Measurements from ENCODE around the gene GPR156.

Gene GPR156

DNA sequence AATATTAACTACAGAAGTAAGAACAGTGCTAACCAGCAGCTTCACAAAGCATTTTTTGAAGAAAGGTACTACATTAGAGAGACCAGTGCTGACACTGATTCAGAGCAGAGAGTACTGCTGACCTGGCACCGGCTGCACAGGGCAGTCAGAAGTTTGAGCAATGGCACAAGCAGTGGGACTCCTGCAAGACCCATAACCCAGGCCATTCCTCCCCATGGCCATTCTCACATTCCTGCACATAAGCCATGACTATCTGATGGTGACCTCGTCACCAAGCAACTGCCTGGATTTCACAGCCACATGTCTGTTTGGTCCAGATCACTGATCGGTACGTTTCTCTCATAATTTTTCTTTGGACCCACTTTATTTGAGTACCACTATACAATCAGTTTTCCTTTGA is 88.7 kb downstream of the GPR156 start:
- DNase-seq (ENCODE audit: low read depth): no peak

DNA sequence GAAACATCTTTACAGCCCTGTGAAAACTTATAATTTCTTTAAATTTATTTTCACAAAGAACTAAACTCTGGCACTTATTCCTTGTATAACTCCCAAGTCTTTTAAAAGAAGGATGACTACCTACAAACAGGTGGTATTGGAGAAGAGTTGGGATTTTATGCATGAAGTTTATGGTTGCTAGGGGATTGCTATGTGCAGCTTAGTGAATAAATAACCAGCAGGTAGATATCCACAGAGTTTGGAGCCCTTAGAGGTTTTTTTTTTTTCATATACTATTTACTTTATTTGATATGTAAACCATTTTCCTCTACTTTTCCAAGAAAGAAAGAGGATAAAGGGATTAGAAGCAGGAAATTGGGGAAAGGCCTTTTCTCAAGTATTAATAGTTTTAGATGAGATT is 91.5 kb downstream of the GPR156 start:
- DNase-seq (ENCODE audit: low read depth): no peak

DNA sequence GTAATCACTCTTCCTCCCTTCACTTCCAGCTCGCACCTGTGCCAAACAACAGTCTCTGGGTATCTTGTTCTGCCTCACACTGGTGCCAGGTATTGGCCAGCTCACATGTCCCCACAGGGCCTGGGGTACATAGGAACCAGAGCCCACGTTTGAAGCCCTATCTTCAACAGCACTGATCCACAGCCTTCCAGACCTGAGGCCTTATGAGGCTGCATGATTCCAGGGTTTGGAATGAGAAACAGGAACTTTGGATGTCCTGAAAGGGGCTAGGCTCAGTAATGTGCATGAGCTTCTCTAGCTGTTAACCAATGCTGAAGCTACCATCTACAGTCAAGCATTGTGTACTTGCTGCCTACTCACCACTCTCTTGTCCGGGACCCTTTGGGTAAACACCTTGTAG is 92.4 kb downstream of the GPR156 start:
- peak; percentile 15 for DNase-seq (ENCODE audit: low read depth)

DNA sequence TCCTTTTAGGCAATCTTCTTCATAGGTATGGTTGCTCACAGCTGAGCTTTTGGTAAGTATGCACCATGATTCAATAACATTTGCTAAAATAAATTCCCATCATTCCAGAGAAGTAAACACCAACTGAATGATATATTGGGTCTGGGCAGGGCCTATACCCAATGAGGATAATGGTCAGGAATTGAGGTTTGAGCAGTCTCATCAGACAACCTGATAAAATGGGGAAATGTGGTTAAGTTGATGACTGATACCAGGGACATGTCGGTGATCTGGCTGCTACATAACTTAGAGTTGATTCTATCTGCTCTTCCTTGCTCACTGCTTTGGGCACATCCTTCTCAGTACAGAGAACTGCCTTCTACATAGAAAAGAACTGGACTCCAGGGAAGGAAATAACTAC is 92.9 kb downstream of the GPR156 start:
- DNase-seq (ENCODE audit: low read depth): peak; percentile 65

DNA sequence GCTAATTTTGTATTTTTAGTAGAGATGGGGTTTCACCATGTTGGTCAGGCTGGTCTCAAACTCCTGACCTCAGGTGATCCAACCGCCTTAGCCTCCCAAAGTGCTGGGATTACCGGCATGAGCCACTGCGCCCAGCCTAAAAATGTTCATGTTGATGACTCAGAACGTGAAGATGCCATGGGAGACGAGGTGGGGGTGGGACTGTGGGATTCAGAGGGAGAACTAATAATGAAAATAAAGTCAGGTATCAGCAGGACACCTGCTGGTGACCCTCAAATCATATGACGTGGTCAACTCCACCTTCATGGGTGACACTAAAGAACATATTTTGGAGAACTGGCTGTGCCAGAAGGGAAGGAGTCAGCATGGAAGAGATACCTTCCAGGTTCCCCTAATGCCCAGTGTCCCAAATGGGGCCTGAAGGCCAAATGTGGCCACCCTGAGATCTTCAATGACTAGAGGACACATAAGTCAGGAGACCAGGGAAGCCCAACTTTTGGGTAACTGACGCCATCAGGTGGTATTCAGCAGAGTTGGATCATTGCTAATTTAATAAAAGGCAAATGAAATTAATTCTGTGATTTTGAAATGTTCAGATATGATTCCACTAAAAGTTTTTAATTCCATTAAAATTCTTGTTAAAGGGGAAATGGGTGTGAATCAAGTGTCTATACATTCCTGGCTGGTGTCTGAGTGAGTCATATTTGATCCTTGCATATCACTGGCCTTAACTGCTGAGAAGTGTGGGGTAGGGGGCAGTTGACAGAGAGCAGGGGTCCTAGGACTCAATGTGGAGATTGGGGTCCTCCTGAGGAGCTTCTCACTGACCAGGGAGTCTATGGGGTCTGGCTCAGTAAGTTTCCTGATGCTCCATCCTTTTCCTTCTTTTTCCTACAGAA is 102.2 kb downstream of the GPR156 start:
- peak; percentile 55 for DNase-seq (ENCODE audit: low read depth)

DNA sequence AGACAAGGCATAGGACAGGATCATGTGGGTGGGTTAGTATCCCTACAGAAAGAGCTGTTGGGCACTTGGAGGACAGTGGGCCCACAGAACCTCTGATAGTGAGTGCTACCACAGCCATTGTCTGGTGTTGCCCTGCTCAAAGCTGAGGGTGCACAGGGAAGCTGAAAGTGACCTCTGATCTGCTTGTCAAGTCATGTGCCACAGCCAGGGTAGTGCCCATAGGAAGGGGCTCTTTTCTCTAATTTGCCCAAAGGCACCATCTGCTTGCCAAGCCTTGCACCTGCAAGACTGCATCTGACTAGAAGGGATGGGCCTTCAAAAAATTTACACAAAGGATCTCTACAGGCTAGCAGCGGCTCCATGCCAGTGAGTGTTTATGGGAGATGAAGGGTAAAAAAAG is 103.4 kb downstream of the GPR156 start:
- DNase-seq (ENCODE audit: low read depth): no peak

DNA sequence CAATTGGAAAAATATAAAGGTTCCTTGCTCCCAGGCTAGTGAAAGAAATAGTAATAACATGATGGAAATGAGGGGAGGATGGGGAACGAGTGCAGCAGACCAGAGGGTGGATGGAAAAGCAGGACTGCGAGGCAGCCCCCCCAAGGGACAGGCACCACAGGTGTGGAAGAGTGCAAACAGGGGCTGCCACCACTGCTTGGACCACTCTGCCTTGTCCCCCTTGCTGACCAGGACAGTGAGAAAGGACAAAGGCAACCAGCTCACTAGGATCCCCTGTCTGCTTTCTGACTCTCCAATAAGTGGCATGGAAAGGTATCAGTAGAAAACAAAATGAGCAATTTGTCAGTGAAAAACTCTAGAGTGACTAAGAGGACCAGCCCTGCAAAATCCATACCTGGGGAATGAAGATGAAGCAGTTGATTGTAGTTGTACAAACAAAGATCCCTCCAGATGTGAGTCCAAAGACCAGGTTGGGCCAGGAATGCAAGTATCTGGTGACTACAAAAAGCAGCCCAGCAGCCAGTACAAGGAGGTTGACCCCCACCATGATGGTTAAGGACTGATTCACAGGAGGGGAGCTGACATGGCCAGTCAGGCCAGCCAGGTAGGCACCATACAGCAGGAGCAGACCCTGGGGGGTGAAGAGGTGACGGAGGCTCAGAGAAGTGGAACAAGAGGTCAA is 104.2 kb downstream of the GPR156 start:
- no peak for DNase-seq (ENCODE audit: low read depth)

DNA sequence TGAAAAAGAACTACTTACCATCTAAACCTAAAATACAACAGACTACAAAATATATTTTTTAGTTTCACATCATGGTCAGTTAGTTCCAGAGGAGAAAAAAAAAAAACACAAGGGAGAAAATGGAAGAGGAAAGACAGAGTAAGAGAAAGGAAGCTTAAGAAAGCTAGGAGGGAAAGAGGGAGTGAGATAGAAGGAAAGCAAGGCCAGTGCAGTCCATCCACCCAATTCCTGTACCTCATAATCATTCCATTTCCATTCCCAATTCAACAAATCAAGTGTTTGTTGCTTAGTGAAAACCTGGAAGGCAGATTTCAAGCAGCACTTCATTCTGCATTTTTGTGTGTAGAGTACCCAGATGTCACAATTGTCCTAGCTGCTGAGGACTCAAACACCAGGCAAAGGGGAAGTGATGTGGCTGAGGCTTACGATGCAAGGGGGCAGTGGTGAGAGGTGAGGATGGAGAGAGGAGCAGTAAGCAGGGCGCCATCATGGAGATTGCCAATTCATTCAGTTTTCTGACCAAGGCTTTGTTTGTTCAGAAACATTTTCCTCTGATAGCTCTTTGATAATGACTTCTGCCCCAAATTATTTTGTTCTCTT is 107.2 kb downstream of the GPR156 start:
- DNase-seq (ENCODE audit: low read depth): no peak

DNA sequence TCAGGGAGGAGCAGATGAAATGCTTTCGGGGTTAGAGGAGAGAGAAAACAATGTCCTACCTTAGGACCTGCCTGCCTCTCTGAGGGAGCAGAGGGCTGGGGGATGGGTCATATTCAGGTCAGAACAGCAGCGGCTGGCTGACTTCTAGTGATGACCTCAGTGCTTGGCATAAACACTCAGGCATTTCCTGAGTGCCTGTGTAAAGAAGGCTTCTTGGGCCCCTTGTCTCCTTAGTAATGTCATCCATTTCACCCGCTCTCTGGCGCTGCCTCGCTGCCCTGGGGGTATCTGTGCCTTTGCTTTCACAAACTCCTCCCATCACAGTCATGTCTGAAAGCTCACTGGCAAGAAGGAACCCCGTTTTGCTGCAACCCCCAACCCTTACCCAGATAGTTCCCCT is 107.9 kb downstream of the GPR156 start:
- peak; percentile 93 for DNase-seq (ENCODE audit: low read depth)

DNA sequence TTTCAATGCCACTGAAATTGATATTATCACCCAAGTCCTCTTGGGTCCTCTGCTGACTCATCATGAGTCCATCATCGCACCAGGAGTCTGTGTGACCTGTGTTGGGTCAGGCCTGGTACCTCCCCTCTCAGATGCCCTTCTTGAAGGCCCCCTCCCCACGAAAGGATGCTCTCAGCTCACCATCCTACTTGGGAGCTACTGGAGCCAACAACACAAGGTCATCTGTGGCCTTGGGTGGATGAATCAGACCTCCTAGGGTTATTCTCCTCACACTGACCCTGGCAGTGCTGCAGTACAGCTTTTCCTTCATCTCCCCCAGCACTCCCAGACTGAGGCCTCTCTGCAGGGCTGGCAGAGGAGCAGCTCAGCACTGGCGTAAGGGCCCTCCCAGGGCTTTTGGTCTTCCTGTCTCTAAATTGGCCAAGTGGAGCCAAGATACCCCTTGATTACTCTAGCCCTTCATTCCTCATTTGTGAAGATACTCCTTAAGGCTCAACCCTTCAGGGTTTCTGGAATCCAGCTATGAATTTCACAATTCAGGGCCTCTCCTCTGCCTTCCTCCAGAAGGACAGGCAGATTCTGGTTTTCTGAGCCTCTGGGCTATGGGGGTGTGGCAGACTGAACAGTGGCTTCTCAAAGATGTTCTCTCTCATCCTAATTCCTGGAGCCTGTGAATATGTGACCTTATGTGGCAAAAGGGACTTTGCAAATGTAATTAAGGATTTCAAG is 110.0 kb downstream of the GPR156 start:
- DNase-seq (ENCODE audit: low read depth): peak; percentile 37

DNA sequence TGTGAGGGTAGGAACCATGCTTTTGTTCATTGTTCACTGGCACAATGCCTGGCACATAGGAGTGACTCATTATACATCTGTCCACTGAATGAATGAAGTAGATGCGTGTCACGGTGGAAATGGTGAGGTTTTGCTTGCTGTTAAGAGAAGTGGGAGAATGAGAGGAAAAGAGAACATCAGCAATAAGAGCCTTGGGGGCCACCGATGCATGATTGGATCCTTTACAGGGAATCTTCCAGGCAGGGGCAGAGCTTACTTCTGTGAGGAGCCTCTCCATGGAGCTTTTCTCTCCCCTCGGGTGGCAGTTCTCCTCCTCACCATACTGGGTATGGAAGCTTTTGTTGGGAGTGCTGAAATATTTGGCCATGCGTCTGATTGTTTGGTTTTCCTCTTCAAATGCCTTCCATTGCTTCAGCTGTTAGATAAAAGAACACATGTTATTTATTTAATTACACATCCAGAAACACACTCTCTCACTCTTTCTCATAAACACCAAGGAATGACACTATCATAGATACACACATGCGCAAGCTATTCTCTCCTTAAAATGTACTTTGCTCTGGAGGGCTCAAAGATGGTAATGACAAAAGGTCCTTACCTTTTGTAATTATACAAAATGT is 111.9 kb downstream of the GPR156 start:
- DNase-seq (ENCODE audit: low read depth): no peak

DNA sequence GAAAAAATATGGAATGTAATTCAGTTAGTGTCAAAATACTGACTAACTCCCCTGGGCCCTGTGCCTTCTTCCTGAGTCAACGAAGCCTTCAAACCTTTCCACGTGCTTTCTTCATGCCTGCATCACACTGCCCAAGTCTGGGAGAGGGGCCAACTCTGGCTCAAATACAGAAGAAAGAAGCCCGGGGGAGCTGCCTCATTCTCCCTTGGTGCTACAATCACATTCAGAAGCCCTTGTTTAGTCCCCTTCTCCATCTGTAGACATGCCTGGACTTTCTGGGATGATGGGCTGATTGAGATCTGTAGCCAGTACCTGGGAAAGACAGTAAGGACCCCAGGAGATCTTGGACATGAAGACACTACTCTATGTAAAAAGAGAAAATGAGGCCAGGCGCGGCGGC is 113.0 kb downstream of the GPR156 start:
- peak; percentile 77 for DNase-seq (ENCODE audit: low read depth)

DNA sequence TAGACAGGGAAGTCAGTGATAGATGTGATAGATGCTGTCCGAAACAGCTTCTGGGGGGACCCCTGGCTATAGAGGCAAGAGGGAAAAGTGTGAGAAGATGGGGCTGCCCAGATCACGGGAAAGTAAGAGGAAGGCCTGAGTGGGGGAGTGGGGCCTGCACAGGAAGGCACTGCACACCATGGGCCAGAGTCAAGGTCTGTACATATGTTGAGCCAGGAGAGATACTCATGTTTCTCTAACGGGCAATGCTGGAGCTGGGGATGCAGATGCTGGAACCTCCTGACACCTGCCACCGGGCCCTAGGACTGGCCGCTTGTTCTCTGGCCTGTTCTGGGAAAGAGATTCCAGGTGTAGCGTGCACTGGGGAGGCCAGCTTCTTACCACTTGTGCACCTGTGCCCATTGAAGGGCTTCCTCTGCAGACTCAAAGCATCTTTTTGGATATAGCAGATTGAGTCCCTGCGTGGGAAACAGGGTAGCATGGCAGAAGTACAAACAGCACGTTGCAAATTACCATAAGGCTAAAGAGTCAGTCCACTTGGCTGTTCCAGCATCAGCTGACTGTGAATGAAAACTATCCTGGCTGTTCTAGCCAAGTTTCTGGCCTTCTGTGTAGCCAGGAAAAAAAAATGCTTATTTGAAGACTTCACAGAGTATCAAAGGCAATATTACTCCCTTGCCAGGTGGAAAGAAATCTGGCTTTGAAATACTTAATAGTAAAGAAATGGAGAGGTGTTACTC is 113.7 kb downstream of the GPR156 start:
- DNase-seq (ENCODE audit: low read depth): no peak

DNA sequence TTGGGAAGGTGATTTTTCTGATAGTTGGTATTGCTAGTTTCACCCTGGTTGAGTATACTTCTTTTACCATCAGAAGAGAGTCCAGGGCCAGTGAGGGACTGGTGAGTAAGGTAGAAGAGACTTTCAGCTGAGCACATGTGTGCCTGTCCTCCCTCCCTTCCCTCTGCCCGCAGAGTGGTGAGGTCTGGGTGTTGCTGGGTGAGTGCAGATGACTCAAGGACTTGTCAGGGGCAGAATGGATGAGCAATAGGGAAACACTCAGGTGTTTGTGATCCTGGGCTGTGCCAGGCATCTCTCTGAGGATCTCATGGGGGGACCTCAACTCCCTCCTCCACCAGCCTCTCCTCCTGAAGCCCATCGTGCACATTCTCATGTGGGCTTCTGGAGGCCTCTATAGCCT is 114.8 kb downstream of the GPR156 start:
- peak; percentile 76 for DNase-seq (ENCODE audit: low read depth)

DNA sequence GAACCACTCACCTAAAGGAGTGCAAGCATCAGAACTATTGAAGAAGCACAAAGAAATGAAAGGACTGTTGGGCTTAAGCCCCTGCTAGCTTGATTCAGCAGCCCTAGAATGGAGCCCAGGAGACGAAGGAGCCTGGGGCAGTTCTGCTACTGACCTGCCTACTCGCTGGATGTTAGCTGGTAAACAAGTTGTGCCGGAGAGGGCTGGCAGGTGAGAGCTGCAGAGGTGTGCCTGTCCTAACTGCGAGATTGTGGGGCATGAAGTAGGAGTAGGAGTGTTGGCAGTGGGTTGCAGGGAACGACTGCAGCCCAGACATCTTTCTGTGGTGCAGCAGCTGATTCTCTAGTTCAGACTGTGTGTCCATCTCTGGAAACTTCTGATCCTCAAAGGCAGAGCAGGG is 115.6 kb downstream of the GPR156 start:
- DNase-seq (ENCODE audit: low read depth): no peak

DNA sequence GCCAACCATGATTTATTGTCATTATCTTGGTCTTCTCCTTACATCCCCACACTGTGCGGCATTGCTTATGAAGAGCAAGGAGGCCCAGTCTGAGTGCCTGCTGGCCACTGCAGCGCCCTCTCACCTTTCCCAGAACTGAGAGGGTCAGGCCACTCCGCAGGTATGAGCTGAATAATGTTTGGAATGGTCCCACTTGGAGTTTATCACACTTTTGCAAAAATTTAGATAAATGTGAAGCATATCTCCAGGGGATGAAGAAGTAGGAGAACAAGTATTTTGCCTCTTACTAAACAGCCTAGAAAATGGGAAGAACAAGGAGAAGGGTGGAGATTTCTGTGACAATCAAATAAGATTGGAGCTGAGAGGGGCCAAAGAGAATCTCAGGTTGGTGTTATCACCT is 116.4 kb downstream of the GPR156 start:
- no peak for DNase-seq (ENCODE audit: low read depth)

DNA sequence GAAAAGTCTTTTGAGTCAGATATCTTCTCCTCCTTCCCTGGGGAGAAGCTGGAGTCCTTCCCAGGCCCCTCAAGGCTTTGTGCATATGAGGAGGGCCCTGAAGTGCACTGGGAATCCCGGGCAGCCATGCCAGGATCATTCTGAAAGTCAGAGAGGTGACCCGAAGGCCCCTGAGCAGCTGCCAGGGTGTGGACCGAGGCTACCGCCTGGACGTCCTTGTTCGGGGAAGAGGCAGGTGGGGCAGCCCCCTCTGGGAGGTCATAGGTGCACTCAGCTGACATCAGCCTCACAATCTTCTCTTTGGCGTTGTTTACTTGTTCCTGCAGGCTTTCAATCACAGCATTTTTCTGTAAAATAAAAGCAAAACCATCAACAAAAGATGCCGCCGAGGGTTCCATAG is 117.0 kb downstream of the GPR156 start:
- no peak for DNase-seq (ENCODE audit: low read depth)

DNA sequence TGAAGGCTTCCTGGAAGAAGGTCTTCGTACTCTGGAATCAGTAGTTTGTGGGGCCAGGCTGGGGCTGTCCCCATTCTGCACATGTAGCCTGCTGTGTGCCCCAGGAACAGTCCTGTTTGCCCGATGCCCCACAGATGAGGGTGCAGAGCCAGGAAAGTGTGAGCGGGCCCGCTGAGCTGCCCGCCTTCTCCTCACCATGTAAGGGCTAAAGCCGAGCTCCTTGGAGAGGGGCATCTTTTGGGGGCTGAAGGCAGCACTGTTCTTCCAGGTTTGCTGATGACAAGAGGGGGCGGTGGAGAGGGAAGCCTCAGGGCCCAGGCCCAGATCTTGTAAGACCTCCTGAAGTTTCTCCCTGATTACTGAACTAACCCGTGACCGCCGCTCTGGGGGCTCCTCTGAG is 117.5 kb downstream of the GPR156 start:
- no peak for DNase-seq (ENCODE audit: low read depth)

DNA sequence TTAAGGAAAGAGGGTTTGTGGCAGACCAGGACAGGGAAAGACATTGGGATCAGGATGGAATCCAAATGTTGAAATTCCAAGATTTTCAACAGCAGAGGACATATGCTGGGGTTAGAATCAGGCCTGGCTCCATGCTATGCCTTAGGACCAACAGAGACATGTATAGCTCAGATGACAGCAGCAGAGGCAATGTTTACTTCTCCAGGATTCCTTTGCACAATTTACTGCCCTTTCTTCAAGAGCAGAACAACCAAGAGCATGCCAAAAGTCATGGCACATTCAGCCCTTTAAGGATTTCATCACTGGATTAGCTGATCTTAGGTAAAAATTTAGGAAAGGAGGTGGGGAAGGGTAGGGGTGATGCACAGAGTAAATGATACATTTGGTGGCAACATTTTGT is 121.2 kb downstream of the GPR156 start:
- no peak for DNase-seq (ENCODE audit: low read depth)

DNA sequence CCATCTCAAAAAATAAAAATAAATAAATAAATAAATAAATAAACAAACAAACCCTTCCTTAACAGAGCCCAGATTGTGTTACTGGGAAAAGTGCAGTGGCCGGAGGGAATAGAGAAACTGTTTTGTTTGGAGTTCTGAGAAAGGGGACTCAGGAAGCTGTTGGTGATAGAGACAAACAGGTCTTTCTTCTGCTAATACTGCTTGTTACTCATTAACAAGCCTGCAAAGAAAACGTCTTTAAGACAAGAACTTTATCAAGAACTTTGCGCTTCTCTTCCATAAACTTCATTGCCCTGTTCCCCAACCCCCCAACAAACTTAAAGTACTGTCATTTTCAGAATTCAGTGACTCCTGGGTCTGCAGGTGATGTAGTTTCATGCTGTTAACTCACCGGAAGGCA is 122.0 kb downstream of the GPR156 start:
- no peak for DNase-seq (ENCODE audit: low read depth)

DNA sequence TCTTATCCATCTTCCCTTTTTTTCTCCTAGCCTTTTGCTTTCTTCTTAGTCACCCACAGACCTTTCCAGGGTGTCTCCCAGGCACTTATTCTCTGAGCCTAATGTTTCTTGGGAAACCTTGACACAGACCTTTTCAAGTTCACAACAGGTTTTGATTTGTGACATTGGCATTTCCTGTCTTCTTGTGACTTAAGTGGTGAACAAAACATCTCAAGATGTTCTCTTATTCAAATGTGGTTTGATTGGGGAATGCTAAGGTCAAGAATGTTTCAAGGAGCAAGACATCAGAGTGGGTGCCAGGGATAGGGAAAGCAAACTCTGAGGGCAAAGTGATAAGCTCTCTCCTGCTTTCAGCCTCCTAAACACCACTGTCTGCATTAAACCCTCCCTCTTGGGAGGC is 122.6 kb downstream of the GPR156 start:
- peak; percentile 71 for DNase-seq (ENCODE audit: low read depth)

All from amniotic epithelial cell (primary cell).